Stimulated activated naive B cell treated with anti-CD40 and anti-IgM and Interleukin-4, amounts not matched to agents 10 μg/mL and 1 μg/mL and 100 μg/mL, for 72 hours (primary cell): ENCODE results near the gene EPAS1.
"Not testable (repeated sequence)": the region's sequence is repeated elsewhere in the genome, so short reads cannot be mapped to it uniquely, and the experiment has no call there.

Source experiments
- ATAC-seq, 2 donors: fragments of 150-1000 bp; cut with Tn5 transposase; replicated peaks; 2 replicates each; pipeline ENCODE4 v1.10.0; 2021; ENCODE audit warnings: moderate library complexity in 1 of 2
- DNase-seq: peaks from one replicate; pipeline ENCODE4 v3.0.0; 2021
- H3K27ac Mint-ChIP-seq: one replicate; pipeline ENCODE4 v1.8.0; 2022; ENCODE audit warnings: mild to moderate bottlenecking, mixed read lengths
- H3K27me3 Mint-ChIP-seq, 2 donors: one replicate each; pipeline ENCODE4 v1.8.0; 2022; ENCODE audit warnings: mixed read lengths in 2 of 2
- H3K36me3 Mint-ChIP-seq, 2 donors: one replicate each; pipeline ENCODE4 v1.8.0; 2022; ENCODE audit warnings: mixed read lengths in 2 of 2, mild to moderate bottlenecking in 1 of 2
- H3K4me1 Mint-ChIP-seq, 2 donors: one replicate each; pipeline ENCODE4 v1.8.0; 2022; ENCODE audit warnings: mixed read lengths in 2 of 2, mild to moderate bottlenecking in 1 of 2
- H3K4me3 Mint-ChIP-seq, 2 donors: one replicate each; pipeline ENCODE4 v1.8.0; 2022; ENCODE audit warnings: mild to moderate bottlenecking in 2 of 2, mixed read lengths in 2 of 2, moderate library complexity in 1 of 2
- H3K9me3 Mint-ChIP-seq, 2 donors: one replicate each; pipeline ENCODE4 v1.8.0; 2022; ENCODE audit warnings: mixed read lengths in 2 of 2, mild to moderate bottlenecking in 1 of 2

Gene EPAS1

DNA sequence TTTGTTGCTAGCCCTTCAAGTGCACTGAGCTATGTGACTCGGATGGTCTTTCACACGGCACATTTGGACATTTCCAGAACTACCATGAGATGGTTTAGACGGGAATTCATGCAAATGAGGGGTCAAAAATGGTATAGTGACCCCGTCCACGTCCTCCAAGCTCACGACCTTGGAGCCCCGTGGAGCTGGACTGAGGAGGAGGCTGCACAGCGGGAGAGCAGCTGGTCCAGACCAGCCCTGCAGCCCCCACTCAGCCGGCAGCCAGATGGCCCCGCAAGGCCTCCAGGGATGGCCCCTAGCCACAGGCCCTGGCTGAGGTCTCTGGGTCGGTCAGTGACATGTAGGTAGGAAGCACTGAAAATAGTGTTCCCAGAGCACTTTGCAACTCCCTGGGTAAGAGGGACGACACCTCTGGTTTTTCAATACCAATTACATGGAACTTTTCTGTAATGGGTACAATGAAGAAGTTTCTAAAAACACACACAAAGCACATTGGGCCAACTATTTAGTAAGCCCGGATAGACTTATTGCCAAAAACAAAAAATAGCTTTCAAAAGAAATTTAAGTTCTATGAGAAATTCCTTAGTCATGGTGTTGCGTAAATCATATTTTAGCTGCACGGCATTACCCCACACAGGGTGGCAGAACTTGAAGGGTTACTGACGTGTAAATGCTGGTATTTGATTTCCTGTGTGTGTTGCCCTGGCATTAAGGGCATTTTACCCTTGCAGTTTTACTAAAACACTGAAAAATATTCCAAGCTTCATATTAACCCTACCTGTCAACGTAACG, 88.8 kb downstream of the EPAS1 start:
- no peak for ATAC-seq
- H3K4me1 Mint-ChIP-seq: no peaks in the 10 kb centered on the region
- no peaks in the 10 kb centered on the region for H3K36me3 Mint-ChIP-seq

DNA sequence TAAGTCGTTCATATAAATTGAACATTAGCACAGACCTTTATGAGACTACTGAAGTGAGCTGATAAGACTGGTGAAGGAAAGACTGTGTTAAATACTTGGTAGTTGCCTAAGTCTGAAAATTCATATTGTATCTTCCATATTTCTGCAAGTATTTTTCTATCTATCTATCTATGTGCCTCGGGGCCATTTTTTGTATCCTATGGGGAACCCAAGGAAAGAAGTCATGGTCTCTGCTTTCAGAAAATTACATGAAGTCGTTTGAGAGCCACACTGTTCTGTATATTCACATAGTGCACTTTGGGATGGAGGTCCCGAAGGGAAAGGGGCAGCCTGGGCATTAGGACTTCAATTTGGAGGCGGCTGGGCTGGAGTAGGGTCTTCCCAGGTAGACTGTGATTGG, 89.6 kb downstream of the EPAS1 start:
- H3K36me3 Mint-ChIP-seq: no peaks in the 10 kb centered on the region
- no peak for DNase-seq
- H3K27ac Mint-ChIP-seq: no peak overlapping the region

More for the DNA sequence above, 88.8 kb downstream of the EPAS1 start:
- DNase-seq: no peak
- Mint-ChIP-seq H3K4me3 (no peak overlapping the region), H3K27ac (no peak overlapping the region), H3K9me3 (no peaks in the 10 kb centered on the region), H3K27me3 (peaks cover 0 to 8% of the 10 kb centered on the region in 2 donors)

DNA sequence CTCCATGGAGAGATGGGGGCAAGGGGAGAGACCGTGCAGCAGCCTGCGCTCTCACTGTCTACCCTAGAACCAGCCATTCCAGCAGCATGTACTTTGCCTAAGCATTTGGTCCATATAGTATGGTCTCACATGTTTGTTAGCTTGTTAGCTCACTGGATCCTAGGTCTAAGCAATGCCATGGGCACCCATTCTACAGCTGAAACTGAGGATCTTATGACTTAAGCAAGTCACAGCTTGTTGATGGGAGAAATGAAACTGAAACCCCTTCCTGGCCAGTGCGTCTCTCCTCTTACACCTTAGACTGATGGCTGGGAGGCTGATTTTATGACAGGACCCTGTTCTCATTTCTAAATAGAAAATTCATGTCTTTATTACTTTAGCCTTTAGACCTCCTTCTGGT, 90.1 kb downstream of the EPAS1 start:
- ATAC-seq (no peak), DNase-seq (no peak)
- no peaks in the 10 kb centered on the region for H3K4me1 Mint-ChIP-seq
- H3K36me3 Mint-ChIP-seq: no peaks in the 10 kb centered on the region
- no peak overlapping the region for H3K27ac Mint-ChIP-seq
- H3K4me3 Mint-ChIP-seq: no peak overlapping the region
- peaks cover 0 to 15% of the 10 kb centered on the region in 2 donors for H3K27me3 Mint-ChIP-seq
- no peaks in the 10 kb centered on the region for H3K9me3 Mint-ChIP-seq

More for the DNA sequence above, 89.6 kb downstream of the EPAS1 start:
- no peak for ATAC-seq
- Mint-ChIP-seq H3K9me3 (no peaks in the 10 kb centered on the region), H3K4me1 (no peaks in the 10 kb centered on the region), H3K4me3 (no peak overlapping the region), H3K27me3 (peaks cover 0 to 14% of the 10 kb centered on the region in 2 donors)

DNA sequence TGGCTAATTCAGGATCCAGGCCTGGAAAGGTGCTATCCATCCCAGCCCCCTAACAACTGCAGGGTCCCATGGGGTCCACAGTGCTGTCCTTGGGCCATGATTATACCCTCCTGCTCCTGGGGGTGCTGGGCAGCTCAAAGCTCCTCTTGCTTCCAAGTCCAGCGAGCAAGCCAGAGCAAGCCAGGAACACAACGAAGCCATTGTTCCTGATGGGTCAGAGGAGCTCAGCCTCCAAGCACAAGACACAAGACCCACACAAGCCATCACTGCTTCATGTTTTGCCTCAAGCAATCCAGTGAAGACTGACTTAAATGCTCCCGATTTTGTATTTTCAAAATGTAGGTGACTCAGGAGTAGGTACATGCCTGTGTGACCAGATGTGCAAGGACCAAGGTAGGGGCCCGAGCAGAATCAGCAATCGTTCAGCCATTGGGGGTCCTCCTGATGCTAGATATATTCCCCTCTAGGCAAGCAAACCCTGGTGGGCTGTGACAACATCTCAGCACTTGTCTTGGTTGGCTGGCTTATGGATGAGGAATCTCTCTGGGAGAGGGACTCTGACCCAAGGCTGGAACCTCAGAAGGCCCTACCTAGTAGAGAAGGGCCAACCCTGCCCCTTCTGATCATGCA, 90.8 kb downstream of the EPAS1 start:
- peaks cover 6 to 19% of the 10 kb centered on the region in 2 donors for H3K27me3 Mint-ChIP-seq

DNA sequence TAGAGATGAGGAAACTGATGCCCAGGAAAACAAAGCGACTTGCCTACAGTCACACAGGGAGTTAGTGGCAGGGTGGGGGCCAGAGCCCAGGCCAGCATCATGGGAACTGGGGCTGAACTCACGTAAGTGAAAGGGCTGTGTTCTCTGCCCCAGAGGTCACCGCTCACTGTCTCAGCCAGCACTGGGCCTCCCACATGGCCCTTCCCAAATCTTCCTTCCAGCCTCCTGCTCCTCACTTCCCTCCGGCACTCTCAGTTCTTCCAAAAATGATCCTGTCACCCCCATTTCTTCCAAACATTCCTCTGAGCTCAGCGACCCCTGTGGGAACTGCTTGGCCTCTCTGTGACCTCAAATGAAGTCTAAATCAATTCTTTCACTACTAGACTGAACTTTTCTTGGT, 91.7 kb downstream of the EPAS1 start:
- no peaks in the 10 kb centered on the region for H3K9me3 Mint-ChIP-seq
- H3K27me3 Mint-ChIP-seq: peaks cover 8 to 19% of the 10 kb centered on the region in 2 donors
- ATAC-seq (no peak), DNase-seq (no peak)
- H3K27ac Mint-ChIP-seq: no peak overlapping the region
- H3K4me1 Mint-ChIP-seq: no peaks in the 10 kb centered on the region
- no peak overlapping the region for H3K4me3 Mint-ChIP-seq
- H3K36me3 Mint-ChIP-seq: no peaks in the 10 kb centered on the region

More for the DNA sequence above, 90.8 kb downstream of the EPAS1 start:
- DNase-seq (no peak), ATAC-seq (no peak)
- no peaks in the 10 kb centered on the region for H3K36me3 Mint-ChIP-seq
- H3K27ac Mint-ChIP-seq: no peak overlapping the region
- no peaks in the 10 kb centered on the region for H3K9me3 Mint-ChIP-seq
- no peak overlapping the region for H3K4me3 Mint-ChIP-seq
- no peaks in the 10 kb centered on the region for H3K4me1 Mint-ChIP-seq

DNA sequence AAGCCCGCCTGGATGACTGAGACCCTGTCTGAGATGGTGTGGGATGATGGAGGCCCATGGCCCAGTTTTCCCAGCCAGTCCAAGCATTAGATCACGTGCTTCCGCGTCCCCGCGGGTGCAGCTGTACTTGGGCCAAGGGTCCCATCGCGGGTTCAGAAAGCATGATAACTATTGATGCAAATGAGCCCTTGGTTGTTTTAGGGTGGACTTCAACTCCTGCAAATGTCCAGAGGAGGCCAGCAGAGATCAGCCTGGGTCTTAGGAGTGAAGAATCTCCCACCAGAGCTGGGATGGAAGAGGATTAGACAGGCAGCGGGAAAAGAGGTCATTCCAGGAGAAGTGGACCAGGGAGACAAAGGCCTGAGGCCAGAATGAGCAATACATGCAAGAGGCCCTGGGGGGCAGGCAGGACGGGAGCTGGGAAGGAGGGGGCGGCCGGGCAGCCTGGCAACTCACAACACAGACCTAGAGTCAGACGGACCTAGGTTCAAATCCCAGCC, 92.3 kb downstream of the EPAS1 start:
- no peak overlapping the region for H3K27ac Mint-ChIP-seq
- no peaks in the 10 kb centered on the region for H3K36me3 Mint-ChIP-seq
- DNase-seq (no peak), ATAC-seq (no peak)
- H3K27me3 Mint-ChIP-seq: peaks cover 8 to 19% of the 10 kb centered on the region in 2 donors
- H3K9me3 Mint-ChIP-seq: no peaks in the 10 kb centered on the region
- no peak overlapping the region for H3K4me3 Mint-ChIP-seq
- no peaks in the 10 kb centered on the region for H3K4me1 Mint-ChIP-seq

DNA sequence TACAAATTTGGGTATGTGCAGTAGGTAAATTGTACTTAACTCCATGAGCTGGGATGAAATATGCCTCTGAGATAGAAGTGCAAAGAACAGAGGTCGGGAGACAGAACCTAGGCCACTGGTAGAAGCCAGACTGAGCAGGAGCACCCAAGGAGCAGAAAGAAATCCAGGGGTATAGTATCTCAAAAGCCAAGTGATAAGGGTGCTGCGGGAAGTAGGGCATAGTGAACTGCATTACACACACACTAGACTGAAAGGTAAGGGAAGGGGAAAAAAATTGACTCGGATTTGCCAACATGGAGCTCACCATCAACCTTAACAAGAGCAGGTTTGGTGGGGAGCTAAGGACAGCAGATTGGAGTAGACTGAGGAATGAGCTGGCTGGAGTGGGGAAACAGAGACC, 92.8 kb downstream of the EPAS1 start:
- no peaks in the 10 kb centered on the region for H3K4me1 Mint-ChIP-seq

DNA sequence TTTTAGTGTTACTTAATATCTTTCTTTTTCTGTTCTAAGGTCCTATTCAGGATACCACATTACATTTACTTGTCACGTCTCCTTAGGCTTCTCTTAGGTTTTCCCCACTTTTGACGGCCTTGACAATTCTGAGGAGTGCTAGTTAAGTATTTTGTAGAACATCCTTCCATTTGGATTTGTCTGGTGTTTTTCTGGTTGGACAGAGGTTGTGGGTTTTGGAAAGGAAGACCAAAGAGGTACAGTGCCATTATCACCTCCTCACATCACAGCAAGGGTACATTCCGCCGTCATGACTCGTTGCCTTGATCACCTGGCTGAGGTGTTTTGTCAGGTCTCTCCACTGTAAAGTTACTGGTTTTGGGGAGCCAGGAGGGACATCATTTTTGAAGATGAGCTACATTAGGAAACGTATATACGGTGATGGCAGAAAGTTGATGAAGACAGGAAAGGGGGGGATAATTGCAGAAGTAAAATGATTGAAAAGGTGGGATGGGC, 93.7 kb downstream of the EPAS1 start:
- no peaks in the 10 kb centered on the region for H3K9me3 Mint-ChIP-seq
- no peaks in the 10 kb centered on the region for H3K36me3 Mint-ChIP-seq
- ATAC-seq (no peak), DNase-seq (no peak)
- H3K4me1 Mint-ChIP-seq: peaks cover 0 to 3% of the 10 kb centered on the region in 2 donors
- H3K27ac Mint-ChIP-seq: no peak overlapping the region
- no peak overlapping the region for H3K4me3 Mint-ChIP-seq
- H3K27me3 Mint-ChIP-seq: peaks cover 13 to 24% of the 10 kb centered on the region in 2 donors

More for the DNA sequence above, 92.8 kb downstream of the EPAS1 start:
- no peak overlapping the region for H3K27ac Mint-ChIP-seq
- H3K27me3 Mint-ChIP-seq: peaks cover 9 to 20% of the 10 kb centered on the region in 2 donors
- H3K9me3 Mint-ChIP-seq: no peaks in the 10 kb centered on the region
- ATAC-seq (no peak), DNase-seq (no peak)
- no peak overlapping the region for H3K4me3 Mint-ChIP-seq
- no peaks in the 10 kb centered on the region for H3K36me3 Mint-ChIP-seq

DNA sequence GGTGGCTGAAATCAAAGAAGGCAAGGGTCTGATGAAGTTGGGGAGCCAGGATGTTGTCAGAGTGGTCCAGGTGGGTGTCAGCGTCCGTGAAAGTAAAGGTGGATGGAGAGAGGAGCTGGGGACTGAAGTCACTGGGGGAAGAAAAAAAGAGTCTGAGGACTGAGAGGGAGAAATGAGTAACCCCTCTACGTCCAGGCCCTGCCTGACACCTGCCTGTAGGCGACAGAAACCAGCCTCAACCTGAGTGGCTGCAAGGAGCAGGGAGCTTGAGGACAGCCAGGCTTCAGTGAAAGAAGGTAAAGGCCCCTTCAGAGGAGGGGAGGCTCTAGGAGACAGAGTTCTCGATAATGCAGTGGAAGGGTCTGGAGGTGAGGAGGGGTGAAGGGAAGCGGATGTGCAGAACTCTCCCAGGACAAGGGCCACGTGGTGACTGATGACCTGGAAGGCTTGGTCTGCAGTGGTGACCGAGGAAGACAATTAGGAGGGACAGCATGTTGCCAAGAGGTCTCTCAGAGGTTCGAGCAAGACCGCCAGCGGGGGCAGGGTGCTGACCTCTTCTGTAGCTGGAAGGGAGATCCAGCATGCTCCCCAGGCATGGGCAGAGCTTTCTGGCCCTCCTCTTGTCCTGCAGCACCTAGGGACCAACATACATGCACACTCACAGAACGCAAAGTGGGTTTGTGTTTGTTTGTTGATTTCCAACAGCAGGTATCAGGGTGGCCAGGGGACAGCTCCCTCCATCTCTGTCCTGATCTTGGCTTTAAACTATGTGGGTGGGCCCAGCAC, 95.5 kb downstream of the EPAS1 start:
- DNase-seq: no peak
- Mint-ChIP-seq H3K36me3 (no peaks in the 10 kb centered on the region), H3K27me3 (peaks cover 13 to 24% of the 10 kb centered on the region in 2 donors), H3K4me1 (peaks cover 0 to 3% of the 10 kb centered on the region in 2 donors), H3K9me3 (no peaks in the 10 kb centered on the region), H3K27ac (no peak overlapping the region), H3K4me3 (no peak overlapping the region)
- ATAC-seq: no peak

DNA sequence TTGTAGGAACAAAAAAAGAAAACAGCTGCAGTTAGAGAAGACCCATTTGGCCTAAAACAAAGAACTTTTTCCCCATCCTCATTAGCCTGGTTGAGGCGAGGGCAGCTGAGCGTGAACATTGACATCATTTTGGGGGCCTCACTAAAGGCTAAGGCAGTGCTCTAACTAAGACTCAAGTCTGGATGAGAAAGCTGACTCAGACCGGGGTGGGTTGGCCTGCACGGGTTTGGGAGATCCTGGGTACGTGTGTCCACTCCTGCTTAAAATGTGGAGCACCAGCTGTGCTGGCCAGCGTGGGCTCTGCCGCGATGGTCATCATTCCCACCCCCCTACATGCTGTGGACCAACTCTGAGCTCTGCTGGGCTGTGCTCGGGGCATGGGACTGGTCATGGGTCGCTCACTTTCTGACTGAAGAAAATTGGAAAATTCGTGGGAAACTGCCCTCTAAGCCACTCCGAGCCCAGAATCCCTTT, 96.2 kb downstream of the EPAS1 start:
- H3K4me1 Mint-ChIP-seq: peaks cover 0 to 3% of the 10 kb centered on the region in 2 donors
- no peaks in the 10 kb centered on the region for H3K9me3 Mint-ChIP-seq
- no peak overlapping the region for H3K4me3 Mint-ChIP-seq
- ATAC-seq (no peak), DNase-seq (no peak)
- no peaks in the 10 kb centered on the region for H3K36me3 Mint-ChIP-seq
- H3K27ac Mint-ChIP-seq: no peak overlapping the region
- peaks cover 13 to 24% of the 10 kb centered on the region in 2 donors for H3K27me3 Mint-ChIP-seq

DNA sequence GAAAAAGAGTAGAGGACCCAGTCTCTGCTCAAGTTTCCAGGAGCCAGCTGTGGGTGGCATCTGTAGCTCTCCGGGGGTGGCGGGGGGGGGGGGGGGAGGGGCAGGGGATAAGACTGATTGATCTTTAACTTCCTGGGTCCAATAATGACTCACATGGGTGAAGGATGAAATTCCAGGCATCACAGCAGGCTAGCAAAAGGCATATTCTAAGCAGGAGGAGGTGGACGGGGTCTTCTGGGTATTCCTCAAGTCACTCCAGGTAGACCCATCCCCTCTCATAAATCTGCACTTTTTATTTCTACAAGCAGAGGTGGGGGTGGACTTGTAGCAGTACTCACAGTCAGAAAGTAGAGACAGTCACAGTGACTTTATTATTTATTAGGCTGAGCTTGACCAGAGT, 96.7 kb downstream of the EPAS1 start:
- peaks cover 13 to 24% of the 10 kb centered on the region in 2 donors for H3K27me3 Mint-ChIP-seq
- no peak overlapping the region for H3K27ac Mint-ChIP-seq
- H3K4me3 Mint-ChIP-seq: no peak overlapping the region
- H3K9me3 Mint-ChIP-seq: no peaks in the 10 kb centered on the region
- ATAC-seq: no peak
- no peaks in the 10 kb centered on the region for H3K36me3 Mint-ChIP-seq
- no peak for DNase-seq
- H3K4me1 Mint-ChIP-seq: peaks cover 0 to 3% of the 10 kb centered on the region in 2 donors

DNA sequence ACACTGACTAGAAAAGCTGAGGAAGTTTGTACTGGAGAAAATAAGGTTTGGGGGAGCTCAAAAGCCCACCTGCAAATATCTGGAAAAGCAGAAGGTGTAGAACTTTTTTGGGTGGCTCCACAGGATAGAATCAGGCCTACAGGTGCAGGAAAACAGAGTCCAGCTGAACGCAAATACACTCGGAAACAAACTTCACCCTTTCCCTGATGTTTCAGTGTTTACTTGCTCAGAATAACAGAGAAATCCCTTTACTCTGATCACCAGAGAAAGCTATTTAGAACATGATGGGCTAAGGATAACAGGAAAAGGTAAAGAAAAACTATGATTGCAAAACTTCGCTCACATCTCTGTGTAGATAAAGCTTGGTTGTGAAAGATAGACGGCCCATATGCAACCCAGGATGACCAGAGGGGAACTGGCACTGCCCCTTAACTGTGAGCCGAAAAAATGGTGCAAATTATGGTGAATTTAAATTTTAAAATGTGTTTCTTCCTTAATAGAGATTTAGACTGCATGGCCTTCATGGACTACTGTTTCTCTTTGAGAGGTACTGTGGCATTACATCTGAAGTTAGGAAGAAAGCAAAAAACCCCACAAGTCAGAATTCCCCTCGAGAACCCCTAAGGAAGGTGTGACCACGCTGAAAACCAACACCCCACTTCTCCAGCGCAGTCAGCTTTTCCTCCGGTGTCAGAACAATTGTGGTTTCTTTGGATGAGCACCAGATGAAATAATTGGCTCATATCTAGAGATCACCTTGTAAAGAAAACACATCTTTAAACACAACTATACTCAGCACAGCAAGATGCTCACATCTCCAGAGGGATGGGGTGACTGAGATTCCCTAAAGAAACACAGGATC, 97.7 kb downstream of the EPAS1 start:
- H3K9me3 Mint-ChIP-seq: no peaks in the 10 kb centered on the region
- H3K4me1 Mint-ChIP-seq: peaks cover 0 to 3% of the 10 kb centered on the region in 2 donors
- H3K36me3 Mint-ChIP-seq: no peaks in the 10 kb centered on the region
- DNase-seq: no peak
- no peak overlapping the region for H3K27ac Mint-ChIP-seq
- H3K4me3 Mint-ChIP-seq: no peak overlapping the region
- ATAC-seq: no peak
- H3K27me3 Mint-ChIP-seq: peaks cover 13 to 18% of the 10 kb centered on the region in 2 donors

DNA sequence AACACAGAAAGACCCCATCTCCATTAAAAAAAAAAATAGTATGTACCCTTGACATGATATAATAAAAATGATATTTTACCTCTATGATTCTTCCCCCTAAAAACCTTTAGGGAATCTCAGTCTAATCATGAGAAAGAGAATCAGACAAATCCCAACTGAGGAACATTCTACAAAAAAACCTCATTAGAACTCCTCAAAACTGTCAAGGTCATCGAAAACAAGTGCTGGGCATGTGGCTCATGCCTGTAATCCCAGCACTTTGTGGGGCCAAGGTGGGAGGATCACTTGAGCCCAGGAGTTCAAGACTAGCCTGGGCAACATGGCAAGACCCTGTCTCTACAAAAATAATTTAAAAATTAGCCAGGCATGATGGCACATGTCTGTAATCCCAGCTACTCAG, 98.5 kb downstream of the EPAS1 start:
- not testable (repeated sequence) for ATAC-seq, DNase-seq, H3K9me3 Mint-ChIP-seq, H3K4me1 Mint-ChIP-seq, H3K27ac Mint-ChIP-seq, H3K4me3 Mint-ChIP-seq, H3K36me3 Mint-ChIP-seq
- H3K27me3 Mint-ChIP-seq: peaks cover 13 to 18% of the 10 kb centered on the region in 2 donors
